HG03575 (cell line): ENCODE data around the gene CDH13.

ENCODE experiments used
- ATAC-seq: cut with Tn5 transposase; IDR thresholded peaks from one replicate; pipeline ENCODE4 v1.9.1; 2021; ENCODE audit not compliant: unreplicated experiment, insufficient number of reproducible peaks, low FRiP score; ENCODE audit errors: extremely low read depth

CDH13 gene

GRCh38 chr16:83269048-83269447 is 642.3 kb downstream of the CDH13 start:
- no peak for ATAC-seq

- no peak for ATAC-seq
Measured at GRCh38 chr16:83269541-83269940, 642.8 kb downstream of the CDH13 start.

GRCh38 chr16:83270061-83270460 is 643.3 kb downstream of the CDH13 start:
- ATAC-seq = no peak

GRCh38 chr16:83270640-83271039 is 643.9 kb downstream of the CDH13 start:
- no peak for ATAC-seq

GRCh38 chr16:83271123-83271522 is 644.4 kb downstream of the CDH13 start:
- no peak for ATAC-seq

GRCh38 chr16:83271970-83272575 is 645.3 kb downstream of the CDH13 start:
- ATAC-seq = no peak

- ATAC-seq = no peak
Measured at GRCh38 chr16:83272843-83273242, 646.1 kb downstream of the CDH13 start.

GRCh38 chr16:83273504-83274173 is 646.9 kb downstream of the CDH13 start:
- ATAC-seq = no peak

- no peak for ATAC-seq
Measured at GRCh38 chr16:83279251-83279650, 652.5 kb downstream of the CDH13 start.

- no peak for ATAC-seq
Measured at GRCh38 chr16:83285921-83286320, 659.2 kb downstream of the CDH13 start.

- ATAC-seq = no peak
Measured at GRCh38 chr16:83296505-83296904, 669.7 kb downstream of the CDH13 start.

- no peak for ATAC-seq
Measured at GRCh38 chr16:83298541-83298940, 671.8 kb downstream of the CDH13 start.

GRCh38 chr16:83300326-83300725 is 673.6 kb downstream of the CDH13 start:
- ATAC-seq = no peak

- no peak for ATAC-seq
Measured at GRCh38 chr16:83301971-83302370, 675.2 kb downstream of the CDH13 start.

- ATAC-seq = no peak
Measured at GRCh38 chr16:83302853-83303252, 676.1 kb downstream of the CDH13 start.

GRCh38 chr16:83305092-83305491 is 678.3 kb downstream of the CDH13 start:
- no peak for ATAC-seq

- no peak for ATAC-seq
Measured at GRCh38 chr16:83306961-83307593, 680.3 kb downstream of the CDH13 start.

GRCh38 chr16:83307594-83307992 is 680.8 kb downstream of the CDH13 start:
- ATAC-seq = no peak

- no peak for ATAC-seq
Measured at GRCh38 chr16:83308414-83308813, 681.6 kb downstream of the CDH13 start.

GRCh38 chr16:83310816-83311215 is 684.0 kb downstream of the CDH13 start:
- no peak for ATAC-seq
